GM19043 (cell line): ENCODE results near the gene VCAN.

Experiments
- ATAC-seq: cut with Tn5 transposase; IDR thresholded peaks from one replicate; pipeline ENCODE4 v1.9.1; 2021; ENCODE audit warnings: low read depth; ENCODE audit not compliant: unreplicated experiment

VCAN gene

DNA sequence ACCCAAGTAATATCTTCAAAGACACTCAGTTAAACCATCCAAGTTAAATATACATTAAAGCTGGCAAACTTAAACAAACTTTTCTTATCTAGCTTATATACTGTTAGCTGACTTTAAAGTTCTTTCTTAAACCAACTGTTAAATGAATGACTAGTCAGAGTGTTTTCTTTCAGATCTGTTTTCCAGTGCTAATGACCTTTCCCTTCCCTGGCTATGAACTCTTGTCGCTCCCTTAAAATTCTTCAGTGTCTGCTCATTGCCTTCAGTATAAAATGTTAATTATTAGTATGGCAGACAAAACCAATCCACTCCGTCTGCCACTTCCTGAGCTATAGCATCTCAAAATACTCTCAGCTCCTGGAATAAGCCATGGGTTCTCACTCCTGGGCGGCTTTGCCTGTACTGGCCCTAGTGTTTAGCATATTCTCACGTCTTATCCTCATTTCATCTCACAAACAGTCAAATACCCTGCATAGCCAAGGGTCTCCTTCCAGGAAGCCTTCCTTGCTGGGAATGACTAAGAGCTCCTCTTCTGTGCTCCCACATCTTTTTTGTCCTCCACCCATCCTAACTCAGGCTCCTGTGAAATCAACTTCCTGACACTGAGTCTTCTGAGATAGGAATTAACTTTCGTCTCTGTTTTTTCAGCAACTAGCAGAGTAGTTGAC, 87.7 kb downstream of the VCAN start:
- no peak for ATAC-seq

DNA sequence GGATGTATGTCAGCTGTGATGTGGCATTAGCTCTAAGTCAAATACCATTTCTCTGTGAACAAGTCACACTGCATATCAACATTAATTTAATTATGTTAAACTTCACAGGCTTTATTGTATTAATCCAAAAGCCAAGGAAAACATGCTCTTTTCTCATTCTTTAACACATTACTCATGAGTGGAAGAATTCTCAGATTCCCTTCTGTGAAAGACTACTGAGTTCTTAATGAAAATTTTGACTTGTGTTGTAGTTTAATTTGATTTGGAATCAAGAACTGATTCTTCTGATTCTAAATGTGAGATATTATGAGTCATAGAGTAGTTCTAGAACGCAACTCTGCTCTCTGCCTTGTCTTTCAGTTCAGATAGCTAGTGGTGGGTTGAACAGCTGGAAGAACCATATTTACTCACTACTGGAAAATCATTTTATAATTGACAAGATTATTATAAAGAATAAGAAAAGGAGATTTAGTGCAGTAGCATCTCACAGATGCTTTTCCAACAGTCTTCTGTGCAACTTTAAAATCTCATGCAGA, 90.6 kb downstream of the VCAN start:
- ATAC-seq = no peak

DNA sequence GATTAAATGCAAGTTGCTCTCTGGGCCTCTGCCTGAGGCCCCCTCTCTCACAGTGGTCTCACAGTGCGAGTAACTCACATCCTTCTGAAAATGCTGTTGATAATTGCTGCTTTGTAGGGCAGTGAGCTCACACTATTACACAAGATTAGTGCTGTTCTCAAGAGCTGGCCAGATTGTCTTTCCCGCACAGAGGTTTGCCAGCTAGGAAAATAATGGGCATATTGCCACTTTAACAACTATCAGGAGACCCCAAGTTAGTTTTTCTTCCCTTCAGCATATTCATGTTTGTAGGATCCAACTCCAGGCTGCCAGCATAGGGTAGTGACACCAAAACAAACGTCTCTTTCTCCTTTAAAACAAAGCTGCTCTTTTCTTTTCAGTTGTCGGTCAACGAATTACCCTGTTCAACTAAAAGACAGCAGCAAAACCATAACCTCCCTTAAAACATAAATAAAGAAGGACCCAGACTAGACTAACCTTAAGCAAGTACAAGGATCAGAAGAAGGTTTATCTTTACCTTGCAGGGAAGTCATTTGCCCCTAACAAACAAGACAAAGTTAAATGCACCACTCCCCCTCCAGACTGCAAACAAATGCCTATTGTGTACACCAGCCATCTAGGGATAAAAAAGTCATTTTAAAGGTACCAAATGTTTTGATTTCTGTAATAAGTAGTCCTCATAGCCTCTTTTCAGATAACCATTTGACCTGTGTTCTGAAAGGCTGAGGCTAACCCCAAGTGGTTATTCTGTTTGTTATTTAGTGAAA, 91.4 kb downstream of the VCAN start:
- ATAC-seq = no peak

DNA sequence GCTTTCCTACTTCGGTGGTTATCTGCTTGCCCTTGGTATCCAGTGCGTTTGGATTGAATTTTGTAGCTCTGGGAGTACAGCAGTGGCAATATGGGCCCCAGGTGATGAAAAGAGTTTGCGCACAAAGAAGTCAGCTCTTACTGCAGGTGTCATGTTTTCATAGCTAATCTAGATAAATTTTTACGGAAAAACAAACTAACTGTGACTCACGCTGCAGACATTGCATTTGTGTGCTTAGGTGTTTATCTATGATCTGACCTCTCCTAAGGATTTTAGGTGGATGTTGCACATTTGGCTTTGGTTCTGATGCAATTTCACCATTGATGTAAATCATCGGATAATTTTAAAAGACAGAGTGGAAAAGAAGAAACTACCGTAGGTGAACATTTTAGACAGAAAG, 92.1 kb downstream of the VCAN start:
- no peak for ATAC-seq

DNA sequence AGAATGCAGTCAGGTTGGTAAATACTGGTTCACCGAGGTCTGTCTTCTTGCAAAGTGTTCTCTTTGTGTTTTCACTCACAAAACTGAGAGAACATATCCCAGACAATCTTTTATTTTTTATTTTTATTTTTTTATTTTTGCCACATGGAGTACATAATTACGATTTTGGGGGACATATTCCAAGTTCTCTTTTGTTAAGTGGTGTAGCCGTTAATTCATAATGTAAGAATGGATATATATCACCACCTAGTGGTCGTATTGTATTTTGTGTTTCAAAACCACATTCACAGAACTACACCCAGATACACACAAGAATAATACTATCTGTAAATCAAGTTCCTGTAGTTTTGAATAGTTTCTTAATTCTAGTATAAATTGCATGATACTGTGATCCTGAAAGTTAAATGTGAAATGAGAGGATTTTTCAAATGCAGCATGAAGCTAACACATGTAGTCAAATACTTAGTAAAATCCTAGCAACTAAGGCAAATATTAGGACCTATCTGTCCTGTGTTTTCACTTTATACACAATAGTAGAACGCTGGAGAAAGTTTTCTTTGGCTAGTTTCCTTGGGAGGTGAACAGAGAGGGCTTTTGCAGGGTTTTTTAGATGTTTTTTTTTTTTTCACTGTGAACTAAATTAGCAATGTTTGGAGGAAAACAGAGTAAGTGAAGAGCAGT, 92.7 kb downstream of the VCAN start:
- ATAC-seq = peak; percentile 57

DNA sequence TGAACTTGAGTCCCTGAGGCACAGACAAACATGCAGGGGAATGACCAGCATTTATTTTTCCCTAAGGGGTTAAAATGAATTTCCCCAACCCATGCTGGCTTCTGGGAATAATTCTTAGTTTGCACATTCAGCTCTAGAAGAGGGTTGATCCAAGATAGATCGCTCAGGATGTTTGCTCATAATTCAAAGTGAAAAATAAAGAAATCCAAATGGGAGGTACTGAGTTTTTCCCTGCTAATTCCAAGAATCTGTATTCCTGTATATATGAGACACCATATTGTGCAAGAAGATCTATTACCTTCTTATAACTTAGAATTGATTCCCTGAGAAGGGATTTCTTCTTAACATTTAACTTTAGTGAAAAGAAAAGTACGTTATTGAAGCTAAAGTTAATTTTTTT, 96.2 kb downstream of the VCAN start:
- ATAC-seq = no peak

DNA sequence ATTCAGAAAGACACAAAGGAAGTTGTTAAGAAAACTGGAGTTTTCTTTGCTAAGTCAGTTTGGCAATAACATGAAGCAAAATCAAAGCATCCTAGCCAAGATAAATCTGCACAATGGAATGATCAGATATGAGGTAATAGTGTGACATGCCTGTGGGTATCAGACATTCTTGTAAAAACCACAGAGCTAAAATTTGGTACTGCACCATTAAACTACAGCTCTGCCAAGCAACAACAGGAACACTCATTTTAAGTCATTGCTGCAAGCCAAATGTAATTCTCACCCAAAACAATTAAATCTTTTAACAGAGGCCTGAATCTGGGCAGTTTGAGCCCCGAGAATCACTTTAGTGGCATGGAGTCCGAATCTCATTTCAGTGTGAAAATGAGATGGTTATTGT, 96.6 kb downstream of the VCAN start:
- ATAC-seq = no peak

DNA sequence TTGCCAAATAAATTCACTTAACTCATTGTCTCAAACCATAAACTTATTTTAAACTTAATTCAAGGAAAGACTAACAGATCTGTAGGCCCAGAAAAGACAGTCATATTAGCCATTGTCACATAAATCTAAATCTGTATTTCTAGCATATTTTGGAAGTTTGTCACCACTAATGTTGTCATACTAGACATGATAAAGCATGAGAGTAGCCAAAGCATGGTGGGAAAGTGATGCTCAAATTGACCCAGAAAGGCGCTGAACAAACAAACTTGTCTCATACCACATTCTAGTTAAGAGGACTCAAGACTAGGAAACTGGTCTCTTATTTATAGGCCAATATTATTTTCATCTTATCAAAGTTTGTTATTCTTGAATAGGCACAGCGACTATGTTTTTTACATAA, 99.4 kb downstream of the VCAN start:
- no peak for ATAC-seq

DNA sequence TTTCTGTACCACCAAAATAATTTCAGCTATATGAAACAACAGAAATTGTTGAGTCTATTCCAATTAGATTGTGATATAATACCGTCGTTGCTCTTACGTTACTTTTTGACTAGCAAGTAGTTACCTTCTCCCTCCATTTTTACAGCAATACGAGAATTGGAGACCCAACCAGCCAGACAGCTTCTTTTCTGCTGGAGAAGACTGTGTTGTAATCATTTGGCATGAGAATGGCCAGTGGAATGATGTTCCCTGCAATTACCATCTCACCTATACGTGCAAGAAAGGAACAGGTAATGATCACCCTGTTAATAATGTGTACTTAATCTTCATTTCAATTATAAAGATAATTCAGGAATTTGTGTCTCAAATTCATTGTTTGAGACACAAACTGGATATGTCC, 100.7 kb downstream of the VCAN start:
- ATAC-seq = no peak

DNA sequence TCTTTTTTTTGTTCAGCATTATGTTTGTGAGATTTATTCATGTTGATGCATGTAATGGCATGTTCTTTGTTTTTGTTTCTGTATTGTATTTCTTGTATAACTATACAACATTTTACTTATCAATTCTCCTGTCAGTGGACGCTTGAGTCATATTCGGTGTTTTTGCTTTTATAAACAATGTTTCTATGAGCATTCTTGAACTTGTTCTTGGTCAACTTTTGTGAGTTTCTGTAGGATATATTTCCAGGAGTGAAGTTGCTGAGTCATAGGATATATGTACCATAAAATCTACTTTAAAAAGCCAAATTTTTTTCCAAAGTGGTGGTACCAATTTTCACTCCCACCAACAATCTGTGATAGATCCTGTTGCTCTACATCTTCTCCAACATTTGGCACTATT, 104.8 kb downstream of the VCAN start:
- ATAC-seq = no peak

DNA sequence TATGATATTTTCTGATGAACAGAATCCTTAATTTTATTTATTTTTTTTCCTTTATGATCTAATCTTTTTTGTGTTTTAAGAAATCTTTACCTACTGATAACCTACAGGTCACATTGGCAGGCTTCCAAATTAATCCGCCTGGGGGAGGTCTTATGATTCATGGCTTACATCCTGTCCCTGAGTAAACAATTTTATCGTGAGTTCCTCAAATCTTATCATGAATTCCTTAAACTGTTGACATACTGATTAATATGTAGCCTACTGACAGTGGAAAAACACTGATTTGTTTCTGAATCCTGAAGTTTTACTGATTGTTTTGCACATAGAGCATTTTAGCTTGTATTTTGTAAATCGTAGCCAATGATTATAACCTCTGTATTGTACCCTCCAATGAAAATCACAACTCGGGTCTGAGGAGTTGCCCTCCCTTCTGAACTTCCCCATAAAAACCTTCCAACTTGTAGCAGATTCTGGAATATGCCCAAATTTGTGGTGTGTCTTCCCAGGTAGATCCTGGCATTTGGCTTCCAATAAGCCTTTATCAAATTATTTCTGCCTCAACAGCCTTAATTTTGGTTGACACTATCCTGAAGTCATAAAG, 105.6 kb downstream of the VCAN start:
- ATAC-seq = no peak

DNA sequence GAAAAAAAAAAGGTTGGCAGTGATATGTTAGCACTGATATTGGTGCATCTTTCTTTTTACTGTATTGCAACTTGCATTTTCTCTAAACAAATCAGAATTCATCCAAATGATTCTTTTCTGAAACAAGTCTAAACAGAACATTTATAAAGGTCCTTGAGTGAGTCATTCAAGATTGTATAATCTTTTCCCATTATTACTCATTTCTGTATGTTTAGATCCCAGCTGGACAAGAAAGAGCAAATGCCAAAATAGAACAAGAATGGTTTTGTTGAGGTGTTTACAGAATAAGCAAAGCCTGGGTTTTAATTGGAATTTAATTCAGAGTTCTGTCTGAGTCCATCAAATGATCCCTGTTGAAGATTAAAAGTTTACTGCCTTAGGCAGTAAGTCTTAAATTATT, 112.3 kb downstream of the VCAN start:
- no peak for ATAC-seq

DNA sequence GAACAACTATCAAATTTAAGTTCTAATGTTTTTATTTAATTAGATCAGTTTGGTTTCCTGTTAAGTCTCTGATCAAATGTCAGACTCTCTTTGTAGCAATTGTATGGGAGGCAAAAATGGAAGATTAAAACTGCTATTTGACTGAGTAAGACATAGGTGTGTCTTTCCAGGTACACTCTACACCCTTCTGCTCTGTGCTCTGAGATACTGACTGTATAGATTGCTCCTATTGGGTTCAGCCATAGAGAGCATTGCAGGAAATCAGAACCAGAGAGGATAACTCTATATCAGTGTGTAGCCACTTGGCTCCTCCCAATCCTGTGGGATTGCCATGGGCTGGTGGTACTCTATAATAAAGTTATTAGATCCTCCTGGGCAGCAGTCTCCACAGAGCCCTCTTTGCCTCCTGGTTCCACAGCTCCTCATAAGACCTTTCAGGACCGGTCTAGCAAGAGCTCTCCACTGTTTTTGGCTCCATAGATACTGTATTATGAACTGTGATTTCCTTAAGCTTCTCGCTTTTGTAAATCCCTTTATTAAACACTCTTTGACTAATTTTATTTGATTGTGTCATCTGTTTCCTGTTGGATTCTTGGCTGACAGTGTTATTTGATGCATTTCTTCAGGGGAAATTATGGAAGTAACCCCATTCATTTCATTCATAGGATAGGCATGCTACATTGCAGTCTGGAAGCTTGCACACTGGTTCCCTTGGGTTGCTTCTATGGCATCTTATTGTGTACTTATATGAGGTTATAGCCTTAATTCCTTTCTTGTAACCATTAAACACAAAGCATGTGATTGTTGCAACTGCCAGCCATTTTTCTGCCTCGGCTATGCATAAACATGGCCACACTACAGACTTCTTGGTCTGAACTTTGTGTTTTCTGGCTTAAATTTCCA, 115.6 kb downstream of the VCAN start:
- ATAC-seq = no peak

DNA sequence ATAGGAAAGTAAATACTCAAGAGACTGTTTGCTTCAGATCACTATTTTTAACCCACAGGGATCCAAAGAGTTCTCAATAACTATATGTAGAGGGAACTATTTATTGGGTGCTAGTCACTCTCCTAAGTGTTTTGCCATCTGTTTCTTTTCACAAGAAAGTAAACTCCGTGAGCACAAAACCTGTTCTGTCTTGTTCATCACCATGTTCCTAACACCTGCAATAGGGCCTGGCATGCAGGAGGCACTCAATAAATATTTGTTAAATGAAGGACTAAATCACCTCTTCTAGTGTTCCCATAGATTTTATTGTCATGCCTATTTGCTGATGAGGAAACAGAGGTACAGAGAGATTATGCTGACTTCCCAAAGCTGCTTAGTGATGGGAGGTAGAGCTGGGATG, 118.2 kb downstream of the VCAN start:
- no peak for ATAC-seq

DNA sequence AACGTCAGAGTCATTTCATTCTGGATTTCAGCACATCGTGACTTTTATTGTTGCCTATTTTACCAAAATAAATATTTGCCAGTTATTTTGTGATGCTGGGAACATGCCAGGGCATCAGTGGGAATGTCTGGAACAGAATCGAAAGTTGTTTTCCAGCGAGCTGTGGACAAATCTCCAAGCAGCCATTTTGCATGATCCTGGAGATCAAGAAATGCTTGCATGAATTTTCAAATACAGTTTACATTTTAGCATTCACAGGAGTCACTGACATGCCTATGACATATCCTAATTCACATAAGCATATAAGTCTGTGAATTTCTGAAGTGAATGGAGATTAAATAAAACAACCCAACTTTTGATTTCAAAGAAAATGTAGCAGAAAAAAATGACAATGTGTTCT, 119.4 kb downstream of the VCAN start:
- ATAC-seq = no peak

DNA sequence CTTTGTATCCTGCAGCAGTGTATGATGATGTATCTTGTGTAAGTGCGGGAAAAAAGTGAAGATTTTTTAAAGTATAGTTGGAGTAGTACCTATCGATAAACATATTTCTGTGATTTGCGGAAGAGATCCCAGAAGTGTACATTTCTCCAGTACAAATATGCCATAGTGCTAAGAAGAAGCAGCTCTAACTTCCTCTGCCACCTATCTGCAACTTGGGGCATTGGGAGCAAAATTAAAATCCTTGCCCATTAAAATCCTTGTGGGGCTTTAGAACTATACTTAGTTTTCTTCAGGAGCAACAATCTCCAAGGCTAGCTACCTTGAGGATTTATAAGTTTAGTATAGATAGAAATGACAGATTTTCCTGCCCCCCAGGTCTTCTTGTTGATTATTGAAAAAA, 123.7 kb downstream of the VCAN start:
- ATAC-seq = no peak

DNA sequence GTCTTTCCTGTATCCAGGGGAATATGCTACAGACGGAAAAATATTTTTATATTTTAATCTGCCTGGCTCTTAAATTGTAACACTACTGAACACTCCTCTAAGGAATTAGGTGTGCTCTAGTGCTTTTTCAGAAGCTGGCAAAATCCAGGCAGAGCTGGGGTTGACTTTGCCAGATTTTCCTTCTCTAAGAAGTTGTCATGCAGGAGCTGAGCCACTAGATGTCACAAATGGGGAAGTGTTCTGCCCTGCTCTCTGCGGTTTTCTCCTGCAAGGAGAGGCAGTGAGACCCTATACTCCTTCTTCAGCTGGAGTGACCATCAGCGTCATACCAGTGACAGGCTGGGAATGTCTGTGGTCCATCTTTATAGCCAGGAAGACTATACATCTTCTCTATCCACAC, 136.6 kb downstream of the VCAN start:
- ATAC-seq = peak; percentile 78

DNA sequence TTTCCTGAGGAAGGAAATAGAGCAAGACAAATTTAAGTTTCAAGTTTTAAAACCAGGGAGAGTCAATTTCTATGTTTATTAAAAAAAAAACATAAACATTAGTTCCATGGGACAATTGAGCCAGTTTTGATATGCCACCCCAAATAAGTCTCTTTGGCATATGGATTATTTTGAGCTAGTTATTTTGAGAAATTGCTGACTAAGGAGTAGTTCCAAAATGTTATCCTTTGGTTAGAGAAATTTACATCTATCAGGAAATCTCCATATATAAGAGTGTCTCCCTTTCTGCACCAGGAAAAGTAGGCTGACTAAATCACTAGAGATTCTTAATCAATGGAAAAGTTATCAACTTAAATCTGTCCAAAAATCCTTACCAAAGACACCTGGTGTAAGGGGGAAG, 143.3 kb downstream of the VCAN start:
- ATAC-seq = no peak

DNA sequence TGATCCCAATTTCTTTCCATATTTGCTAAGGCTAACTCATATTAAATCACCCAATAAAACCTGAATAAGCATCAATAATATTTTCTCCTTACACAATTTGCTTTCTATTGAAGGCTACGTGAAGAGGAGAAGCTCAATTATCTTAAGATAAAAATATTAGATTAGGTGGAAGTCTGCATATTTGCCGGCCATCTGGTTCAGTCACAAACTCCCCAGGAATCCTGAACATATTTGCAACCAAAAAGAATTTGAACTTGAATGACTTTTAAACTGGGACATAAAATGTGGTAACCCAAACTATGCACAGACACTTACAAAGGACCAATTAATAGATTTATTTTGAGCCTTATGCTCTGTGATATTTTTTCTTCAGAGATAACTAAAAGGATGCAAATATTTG, 156.8 kb downstream of the VCAN start:
- ATAC-seq = no peak
